AG04449 (cell line): Measurements from ENCODE around the gene WRAP73.

Source experiments
- CTCF ChIA-PET: fragments of 350-600 bp; formaldehyde crosslinking; extraction: SDS; loops from one replicate; lab custom pipeline; 2021; ENCODE audit warnings: antibody characterized with exemption; lab: Yijun Ruan, JAX
- POLR2A ChIA-PET: fragments of 400-600, 350-600 bp; formaldehyde crosslinking; extraction: SDS; loops from one replicate; lab custom pipeline; 2020; ENCODE audit warnings: antibody characterized with exemption, inconsistent platforms; lab: Yijun Ruan, JAX
- DNase-seq: peaks from one replicate; pipeline ENCODE4 v3.0.0-alpha.2; 2010; ENCODE audit warnings: low read depth, low spot score
- H3K4me3 ChIP-seq: 2 replicates; pipeline ENCODE4 v1.5.1; 2011; ENCODE audit warnings: low read depth, mild to moderate bottlenecking, control low read depth, low read length
- CTCF ChIP-seq: IDR thresholded peaks from one replicate; pipeline ENCODE4 v1.5.1; 2011; ENCODE audit warnings: mild to moderate bottlenecking, moderate library complexity, low read length, control low read depth, inconsistent platforms; ENCODE audit not compliant: insufficient read depth; ENCODE audit errors: missing control alignments

WRAP73 gene

GRCh38 chr1:3652548-3653285 lies 2.8 kb upstream of the WRAP73 start:
- no peak for TF ChIP-seq CTCF
- DNase-seq: no peak
- CTCF ChIA-PET: interaction anchor here (1.0 to 1.5 kb wide), 2 partner anchors 13 to 72 kb away, joined by 3 to 4 read pairs; no protein-coding TSS in a partner anchor
- POLR2A ChIA-PET: no interaction called here
- no peak overlapping the region for H3K4me3 ChIP-seq

GRCh38 chr1:3651930-3652547 lies 2.1 kb upstream of the WRAP73 start, which contains the start of gene TP73:
Gene TP73 (plus strand): TSS chr1:3652516. CDS start chr1:3682366, 29,850 bp downstream.
- ChIA-PET POLR2A (no interaction called here), CTCF (interaction anchor here (1.5 kb wide), 1 partner anchor 14 kb away, joined by 4 read pairs; no protein-coding TSS in a partner anchor)
- H3K4me3 ChIP-seq: no peak within 1 kb of the TSS
- DNase-seq: no peak
- no peak for TF ChIP-seq CTCF

GRCh38 chr1:3651026-3651929 lies 1.4 kb upstream of the WRAP73 start:
- no peak for DNase-seq
- no peak overlapping the region for H3K4me3 ChIP-seq
- ChIA-PET CTCF (no interaction called here), POLR2A (no interaction called here)
- no peak for TF ChIP-seq CTCF

- H3K4me3 ChIP-seq: no peak overlapping the region
- POLR2A ChIA-PET: no interaction called here
- no peak for TF ChIP-seq CTCF
- DNase-seq: no peak
- CTCF ChIA-PET: interaction anchor here (1.0 to 3.4 kb wide), 4 partner anchors 11 to 198 kb away, joined by 3 to 12 read pairs (median 4); no protein-coding TSS in a partner anchor
These were observed 534 bp upstream of the WRAP73 start for GRCh38 chr1:3650248-3651025.

GRCh38 chr1:3646596-3646995 lies 3.3 kb downstream of the WRAP73 start:
- CTCF ChIA-PET: interaction anchor here (0.8 to 1.2 kb wide), 2 partner anchors 18 to 32 kb away, joined by 3 read pairs; no protein-coding TSS in a partner anchor
- no peak for TF ChIP-seq CTCF
- no peak for DNase-seq
- POLR2A ChIA-PET: no interaction called here
- no peak overlapping the region for H3K4me3 ChIP-seq
